CD4-positive, alpha-beta T cell (primary cell): Measurements from ENCODE around the gene C1QC. TPM values are rescaled to one million over a fixed set of nuclear protein-coding genes. Genes with fewer than 3 reads are reported as not detected.

Source experiments
- ATAC-seq: fragments of 200-7000 bp; cut with Tn5 transposase; one replicate; pipeline ENCODE4 v1.10.0; 2022; ENCODE audit warnings: mild to moderate bottlenecking; ENCODE audit not compliant: poor library complexity
- CTCF ChIA-PET: fragments of 350-600 bp; sonication (Branson Sonifier 250); formaldehyde crosslinking; loops from one replicate; lab custom pipeline; 2021; ENCODE audit warnings: antibody characterized with exemption, inconsistent platforms; lab: Charles Lee
- POLR2A ChIA-PET: fragments of 350-600 bp; sonication (Branson Sonifier 250); formaldehyde crosslinking; loops from one replicate; lab custom pipeline; 2021; ENCODE audit warnings: antibody characterized with exemption, inconsistent platforms; lab: Charles Lee
- DNase-seq, 14 experiments: peaks; one replicate each; pipeline ENCODE4 v3.0.0-alpha.2; 2013 to 2020; ENCODE audit warnings: mixed read lengths in 2 of 14
- H3K27ac ChIP-seq, 2 donors: one replicate each; pipeline versions ENCODE4 v1.5.1 to v1.7.0; 2013; ENCODE audit warnings: low read length in 2 of 2, low read depth in 1 of 2, mild to moderate bottlenecking in 1 of 2
- H3K27me3 ChIP-seq, 2 experiments: 1 replicate in 1 of 2; 2 replicates in 1 of 2; pipeline versions ENCODE4 v1.6.1 to v1.7.0; 2013; ENCODE audit warnings: low read length in 2 of 2, control low read depth in 1 of 2, mild to moderate bottlenecking in 1 of 2, moderate library complexity in 1 of 2; ENCODE audit not compliant: insufficient read depth in 2 of 2, control insufficient read depth in 1 of 2
- H3K36me3 ChIP-seq: one replicate; pipeline ENCODE4 v1.6.1; 2013; ENCODE audit warnings: low read length, control low read depth; ENCODE audit not compliant: insufficient read depth
- H3K4me1 ChIP-seq: one replicate; pipeline ENCODE4 v1.6.1; 2013; ENCODE audit warnings: low read length, control low read depth; ENCODE audit not compliant: insufficient read depth
- H3K4me3 ChIP-seq: one replicate; pipeline ENCODE4 v1.5.1; 2013; ENCODE audit warnings: mild to moderate bottlenecking, low read length, moderate library complexity
- H3K9me3 ChIP-seq, 2 experiments: 1 replicate in 1 of 2; 2 replicates in 1 of 2; pipeline versions ENCODE4 v1.6.1 to v1.7.0; 2013; ENCODE audit warnings: low read length in 2 of 2, mild to moderate bottlenecking in 2 of 2, control low read depth in 1 of 2, moderate library complexity in 1 of 2; ENCODE audit not compliant: control insufficient read depth in 1 of 2, insufficient read depth in 1 of 2
- H3K27ac Mint-ChIP-seq: one replicate; pipeline ENCODE4 v1.8.0; 2020; ENCODE audit warnings: mixed read lengths
- H3K27me3 Mint-ChIP-seq: one replicate; pipeline ENCODE4 v1.8.0; 2021; ENCODE audit warnings: mixed read lengths
- H3K36me3 Mint-ChIP-seq: one replicate; pipeline ENCODE4 v1.8.0; 2021; ENCODE audit warnings: low read depth, mixed read lengths
- H3K4me1 Mint-ChIP-seq: one replicate; pipeline ENCODE4 v1.8.0; 2021; ENCODE audit warnings: low read depth, mixed read lengths
- H3K4me3 Mint-ChIP-seq: one replicate; pipeline ENCODE4 v1.8.0; 2020; ENCODE audit warnings: mild to moderate bottlenecking, mixed read lengths
- H3K9me3 Mint-ChIP-seq: one replicate; pipeline ENCODE4 v1.8.0; 2020; ENCODE audit warnings: mixed read lengths
- intact Hi-C, 2 experiments: fragments of 100-400 bp; cut with DNase I in 1 of 2; cut with micrococcal nuclease in 1 of 2; formaldehyde crosslinking; loops; one replicate each; pipeline versions ENCODE4 v1.15.1 to v1.9.0; 2023 to 2025; cut with DNase I, micrococcal nuclease
- polyA plus RNA-seq, 2 donors: library from polyadenylated mRNA; unstranded; fragments of 120-200 nt; gene quantifications; one replicate each; pipeline ENCODE4 v1.2.1, GENCODE V29; 2013
- total RNA-seq, 174 experiments: library from RNA in 2 of 174; stranded (reverse) in 2 of 174; gene quantifications; one replicate each; pipeline ENCODE4 v1.2.3 and lab custom pipeline; 2021 to 2026
- TF ChIP-seq, protein P1 (sequence below): fragments of 200-600 bp; IDR thresholded peaks from one replicate; pipeline ENCODE4 v1.8.0; 2022; ENCODE audit warnings: antibody characterized with exemption, mild to moderate bottlenecking

C1QC gene
- total RNA-seq (not detected), total RNA-seq (lab: John Stamatoyannopoulos, UW) (0 to 1.5 (median 0) reads per million in 172 experiments)
- polyA plus RNA-seq (2013, experiment 1 of 2): 0.52 TPM
- polyA plus RNA-seq (2013, experiment 2 of 2): 1.1 TPM

DNA sequence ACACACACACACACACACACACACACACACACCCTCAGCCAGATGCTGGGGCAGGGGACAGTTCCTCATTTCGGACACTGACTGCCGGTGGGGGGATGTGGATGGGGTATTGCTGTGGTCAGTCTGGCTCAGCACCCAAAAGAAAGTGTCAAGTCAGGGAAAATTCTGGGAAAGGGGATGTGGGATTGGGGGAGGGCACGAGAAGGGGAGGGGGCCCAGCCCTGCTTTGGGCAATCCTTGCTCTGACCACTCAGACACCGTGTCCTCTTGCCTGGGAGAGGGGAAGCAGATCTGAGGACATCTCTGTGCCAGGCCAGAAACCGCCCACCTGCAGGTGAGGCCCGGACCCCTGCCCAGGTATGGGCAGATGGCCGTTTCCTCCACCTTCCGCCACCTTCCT is at the start of gene C1QC:
Gene C1QC (plus strand): TSS at position 253 of the 400 bp plus-strand sequence. CDS start 391 bp downstream, outside the sequence.
- TF ChIP-seq, protein P1, sequence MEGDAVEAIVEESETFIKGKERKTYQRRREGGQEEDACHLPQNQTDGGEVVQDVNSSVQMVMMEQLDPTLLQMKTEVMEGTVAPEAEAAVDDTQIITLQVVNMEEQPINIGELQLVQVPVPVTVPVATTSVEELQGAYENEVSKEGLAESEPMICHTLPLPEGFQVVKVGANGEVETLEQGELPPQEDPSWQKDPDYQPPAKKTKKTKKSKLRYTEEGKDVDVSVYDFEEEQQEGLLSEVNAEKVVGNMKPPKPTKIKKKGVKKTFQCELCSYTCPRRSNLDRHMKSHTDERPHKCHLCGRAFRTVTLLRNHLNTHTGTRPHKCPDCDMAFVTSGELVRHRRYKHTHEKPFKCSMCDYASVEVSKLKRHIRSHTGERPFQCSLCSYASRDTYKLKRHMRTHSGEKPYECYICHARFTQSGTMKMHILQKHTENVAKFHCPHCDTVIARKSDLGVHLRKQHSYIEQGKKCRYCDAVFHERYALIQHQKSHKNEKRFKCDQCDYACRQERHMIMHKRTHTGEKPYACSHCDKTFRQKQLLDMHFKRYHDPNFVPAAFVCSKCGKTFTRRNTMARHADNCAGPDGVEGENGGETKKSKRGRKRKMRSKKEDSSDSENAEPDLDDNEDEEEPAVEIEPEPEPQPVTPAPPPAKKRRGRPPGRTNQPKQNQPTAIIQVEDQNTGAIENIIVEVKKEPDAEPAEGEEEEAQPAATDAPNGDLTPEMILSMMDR: no peak
- ATAC-seq: no peak
- Mint-ChIP-seq H3K27me3 (peaks cover 32% of the 10 kb centered on the region), H3K9me3 (no peaks in the 10 kb centered on the region), H3K4me3 (no peak within 1 kb of the TSS), H3K4me1 (no peaks in the 10 kb centered on the region), H3K36me3 (no peaks in the 10 kb centered on the region), H3K27ac (no peak within 1 kb of the TSS)
- Histone ChIP-seq H3K4me3 (no peak within 1 kb of the TSS), H3K9me3 (peaks cover 0 to 4% of the 10 kb centered on the region in 2 experiments), H3K4me1 (peaks cover 8% of the 10 kb centered on the region), H3K36me3 (no peaks in the 10 kb centered on the region), H3K27me3 (peaks cover 11 to 16% of the 10 kb centered on the region in 2 experiments), H3K27ac (no peak within 1 kb of the TSS)
- intact Hi-C loops: loop anchor here in 1 of 2 experiments (2.0 kb wide), 1 partner anchor 511 kb away; no protein-coding TSS in a partner anchor
- ChIA-PET CTCF (no interaction called here), POLR2A (no interaction called here)
- no peak for DNase-seq

DNA sequence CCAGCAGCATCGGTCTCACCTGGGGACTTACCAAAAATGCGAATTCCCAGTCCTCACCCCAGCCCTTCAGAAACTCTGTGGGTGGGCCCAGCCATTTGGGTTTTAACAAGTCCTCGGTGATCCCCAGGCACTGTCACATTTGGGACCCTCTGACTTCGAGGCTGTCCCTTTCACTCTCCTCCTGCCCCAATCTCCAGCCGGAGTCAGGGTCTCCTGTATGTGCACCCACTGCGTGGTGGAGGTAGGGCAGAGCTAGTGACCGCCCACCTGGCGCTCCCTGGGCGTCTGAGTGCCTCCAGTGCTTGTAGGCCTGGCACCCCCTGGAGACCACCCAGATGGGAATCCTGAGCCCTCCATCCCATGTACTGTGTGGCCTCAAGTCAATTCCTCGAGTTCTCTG is 49.0 kb upstream of the C1QC start:
- Histone ChIP-seq H3K9me3 (peaks cover 0 to 6% of the 10 kb centered on the region in 2 experiments), H3K4me1 (no peaks in the 10 kb centered on the region), H3K4me3 (no peak overlapping the region), H3K27me3 (peaks cover 4 to 10% of the 10 kb centered on the region in 2 experiments), H3K36me3 (no peaks in the 10 kb centered on the region), H3K27ac (no peak overlapping the region)
- Mint-ChIP-seq H3K36me3 (no peaks in the 10 kb centered on the region), H3K4me3 (no peak overlapping the region), H3K4me1 (no peaks in the 10 kb centered on the region), H3K27me3 (peaks cover 39% of the 10 kb centered on the region), H3K27ac (no peak overlapping the region), H3K9me3 (no peaks in the 10 kb centered on the region)
- TF ChIP-seq, protein P1: no peak
- intact Hi-C loops: no loop called here
- CTCF ChIA-PET: no interaction called here
- POLR2A ChIA-PET: no interaction called here
- ATAC-seq: no peak
- no peak for DNase-seq

DNA sequence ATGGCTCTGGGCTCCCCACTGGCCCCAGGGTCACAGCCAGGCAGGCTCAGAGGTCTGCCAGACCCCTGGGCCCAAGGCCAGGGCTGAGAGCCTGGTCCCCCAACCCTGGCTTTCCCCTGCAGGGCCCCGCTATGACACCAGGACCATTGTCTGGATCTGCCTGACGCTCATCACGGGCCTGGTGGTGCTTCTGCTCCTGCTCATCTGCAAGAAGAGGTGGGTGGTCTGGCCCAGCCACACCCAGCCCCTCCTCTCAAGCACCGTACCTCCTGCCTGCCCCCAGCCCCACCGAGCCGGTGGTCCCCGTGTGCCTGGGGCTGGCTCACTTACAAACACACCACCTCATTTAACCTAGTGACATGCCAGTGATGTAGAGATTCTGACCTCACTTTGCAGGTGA is 48.3 kb upstream of the C1QC start:
- Mint-ChIP-seq H3K4me1 (no peaks in the 10 kb centered on the region), H3K27ac (no peak overlapping the region), H3K36me3 (no peaks in the 10 kb centered on the region), H3K4me3 (no peak overlapping the region), H3K27me3 (peaks cover 35% of the 10 kb centered on the region), H3K9me3 (no peaks in the 10 kb centered on the region)
- intact Hi-C loops: no loop called here
- no peaks in the 10 kb centered on the region for H3K4me1 ChIP-seq
- H3K36me3 ChIP-seq: no peaks in the 10 kb centered on the region
- H3K9me3 ChIP-seq: peaks cover 0 to 6% of the 10 kb centered on the region in 2 experiments
- ChIA-PET CTCF (no interaction called here), POLR2A (no interaction called here)
- TF ChIP-seq, protein P1: no peak
- H3K4me3 ChIP-seq: no peak overlapping the region
- DNase-seq (no peak), ATAC-seq (no peak)
- no peak overlapping the region for H3K27ac ChIP-seq
- H3K27me3 ChIP-seq: peaks cover 4 to 6% of the 10 kb centered on the region in 2 experiments
